ENCODE data around the gene TSKU.

The TSKU gene

DNA sequence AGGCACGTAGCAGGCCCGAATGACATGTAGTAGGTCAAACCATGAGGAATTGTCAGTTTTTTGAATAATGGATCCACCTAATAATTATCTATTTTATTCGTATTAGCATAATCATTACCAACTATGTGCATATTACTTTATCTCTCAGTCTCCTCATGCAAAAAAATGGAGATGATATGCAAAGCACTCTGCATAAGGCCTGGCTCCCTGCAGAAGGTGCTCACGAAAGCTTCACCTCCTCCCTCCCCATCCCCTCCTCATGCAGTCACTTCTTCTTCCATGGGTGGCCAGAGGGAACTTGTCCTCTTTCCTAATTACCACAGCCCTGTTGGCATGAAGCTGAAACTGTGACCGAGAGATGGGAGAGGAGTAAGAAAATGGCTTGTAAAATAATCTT is 20.8 kb upstream of the TSKU start:
- ATAC-seq (no peak), DNase-seq (no peak)
- Mint-ChIP-seq H3K4me1 (peaks cover 2% of the 10 kb centered on the region), H3K36me3 (ENCODE audit: low read depth) (no peaks in the 10 kb centered on the region), H3K27me3 (peaks cover 2% of the 10 kb centered on the region), H3K4me3 (no peak overlapping the region), H3K9me3 (no peaks in the 10 kb centered on the region), H3K27ac (no peak overlapping the region)

GRCh38 chr11:76762867-76763572 is 20.1 kb upstream of the TSKU start:
- peaks cover 2% of the 10 kb centered on the region for H3K27me3 Mint-ChIP-seq
- no peaks in the 10 kb centered on the region for H3K9me3 Mint-ChIP-seq
- peaks cover 8% of the 10 kb centered on the region for H3K4me1 Mint-ChIP-seq
- H3K36me3 Mint-ChIP-seq (ENCODE audit: low read depth) = no peaks in the 10 kb centered on the region
- H3K4me3 Mint-ChIP-seq = no peak overlapping the region
- ATAC-seq (no peak), DNase-seq (no peak)
- H3K27ac Mint-ChIP-seq = no peak overlapping the region

DNA sequence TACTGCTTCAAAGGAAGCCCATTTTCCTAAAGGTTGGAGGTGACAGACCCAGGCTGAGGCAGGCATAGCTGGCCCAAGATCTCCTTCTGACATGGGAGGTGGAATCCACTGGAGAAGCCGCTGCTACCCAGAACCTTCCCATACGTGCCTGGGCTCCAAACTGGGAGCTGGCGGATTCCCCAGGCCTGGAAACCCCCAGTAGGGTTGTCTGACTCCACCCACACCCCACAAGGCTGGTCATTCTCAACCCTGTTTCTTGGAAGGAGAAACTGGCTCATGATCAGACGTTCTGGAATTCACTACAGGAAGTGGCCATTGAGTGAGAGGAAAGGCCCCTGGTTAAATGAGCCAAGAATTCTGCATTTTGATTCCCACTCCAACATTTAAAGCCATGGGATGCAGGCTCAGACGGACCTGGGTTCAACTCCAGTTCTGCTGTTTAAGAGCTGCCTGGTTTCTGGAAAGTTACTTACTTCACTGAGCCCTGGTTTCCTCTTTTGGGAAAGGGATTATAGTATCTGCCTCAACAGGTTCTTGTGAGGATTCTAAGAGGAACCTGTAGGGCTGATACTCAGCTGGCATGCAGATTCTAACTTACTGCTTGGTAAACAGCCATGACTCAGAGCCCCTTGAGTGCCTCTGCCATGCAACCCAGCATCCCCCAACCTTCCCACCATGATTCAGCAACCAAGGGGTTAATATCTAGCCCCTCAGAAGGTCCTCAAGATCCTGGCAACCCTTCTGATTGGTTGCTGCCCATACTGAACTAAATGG is 19.4 kb upstream of the TSKU start:
- DNase-seq (no peak), ATAC-seq (no peak)
- no peak overlapping the region for H3K27ac Mint-ChIP-seq
- H3K27me3 Mint-ChIP-seq = peaks cover 2% of the 10 kb centered on the region
- H3K36me3 Mint-ChIP-seq (ENCODE audit: low read depth) = no peaks in the 10 kb centered on the region
- H3K9me3 Mint-ChIP-seq = no peaks in the 10 kb centered on the region
- H3K4me3 Mint-ChIP-seq = no peak overlapping the region
- peaks cover 15% of the 10 kb centered on the region for H3K4me1 Mint-ChIP-seq

DNA sequence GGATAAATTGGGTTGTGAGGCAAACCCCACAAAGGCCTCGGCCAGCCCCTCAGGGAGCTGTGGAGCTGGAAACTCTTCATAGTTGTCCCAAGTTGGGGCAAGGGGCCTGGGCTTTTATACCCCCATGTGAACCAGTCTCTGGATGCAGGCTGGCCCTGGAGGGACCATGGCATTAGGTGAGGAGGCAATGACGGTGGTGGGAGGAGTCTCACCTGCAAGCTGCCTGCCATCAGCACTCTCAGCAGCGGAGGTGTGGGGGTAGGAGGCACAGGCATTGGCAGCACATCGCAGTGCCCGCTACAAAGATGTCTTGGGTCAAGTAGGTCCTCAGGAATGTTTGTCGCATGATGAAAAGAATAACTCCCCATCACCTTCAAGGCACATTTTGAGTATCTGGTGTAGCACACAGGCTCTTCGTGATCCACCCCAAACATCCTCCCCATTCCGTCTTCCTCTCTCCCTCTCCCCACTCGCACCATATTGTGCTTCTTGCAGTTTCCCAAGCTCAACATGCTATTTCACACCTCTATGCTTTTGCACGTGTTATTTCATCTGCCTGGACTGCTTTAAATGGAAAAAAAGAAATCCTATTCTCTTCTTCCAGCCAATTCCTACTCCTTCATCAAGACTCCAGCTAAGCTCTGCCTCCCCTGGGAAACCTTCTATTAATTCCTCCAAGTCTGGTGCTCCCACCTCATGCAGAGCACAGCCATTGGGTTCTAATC is 18.1 kb upstream of the TSKU start:
- no peak for ATAC-seq
- H3K4me1 Mint-ChIP-seq = peaks cover 18% of the 10 kb centered on the region

DNA sequence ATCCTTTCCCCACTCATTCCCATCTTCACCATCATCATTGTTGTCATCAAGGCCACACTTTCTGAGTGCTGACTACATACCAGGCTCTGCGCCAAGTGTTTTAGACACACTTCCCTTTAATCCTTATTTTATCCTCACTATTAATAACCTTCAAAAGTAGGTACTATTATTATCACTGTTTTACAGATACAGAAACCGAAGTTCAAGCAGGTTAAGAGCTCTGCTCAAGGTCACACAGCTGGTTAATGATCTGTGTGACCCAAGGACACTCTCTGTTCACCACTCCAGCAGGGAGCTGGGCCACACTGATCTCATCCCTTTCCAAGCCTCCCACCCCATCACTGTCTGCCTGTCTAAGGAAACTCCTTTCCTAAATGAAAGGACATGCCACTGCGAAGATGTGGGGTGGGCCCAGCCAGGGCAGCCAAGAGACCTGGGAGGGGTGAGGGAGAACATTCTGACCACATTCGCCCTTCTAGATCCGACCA is 17.2 kb upstream of the TSKU start:
- Mint-ChIP-seq H3K27me3 (peaks cover 2% of the 10 kb centered on the region), H3K36me3 (ENCODE audit: low read depth) (no peaks in the 10 kb centered on the region), H3K9me3 (no peaks in the 10 kb centered on the region), H3K4me3 (no peak overlapping the region), H3K27ac (no peak overlapping the region), H3K4me1 (peaks cover 20% of the 10 kb centered on the region)
- no peak for DNase-seq
- ATAC-seq = no peak

More for the DNA sequence above, 18.1 kb upstream of the TSKU start:
- Mint-ChIP-seq H3K27ac (no peak overlapping the region), H3K4me3 (no peak overlapping the region), H3K36me3 (ENCODE audit: low read depth) (no peaks in the 10 kb centered on the region), H3K27me3 (peaks cover 2% of the 10 kb centered on the region), H3K9me3 (no peaks in the 10 kb centered on the region)
- no peak for DNase-seq

GRCh38 chr11:76766521-76766920 is 16.6 kb upstream of the TSKU start:
- Mint-ChIP-seq H3K4me1 (peaks cover 20% of the 10 kb centered on the region), H3K36me3 (ENCODE audit: low read depth) (no peaks in the 10 kb centered on the region), H3K4me3 (no peak overlapping the region), H3K27ac (no peak overlapping the region), H3K9me3 (no peaks in the 10 kb centered on the region), H3K27me3 (peaks cover 2% of the 10 kb centered on the region)
- ATAC-seq (no peak), DNase-seq (no peak)

DNA sequence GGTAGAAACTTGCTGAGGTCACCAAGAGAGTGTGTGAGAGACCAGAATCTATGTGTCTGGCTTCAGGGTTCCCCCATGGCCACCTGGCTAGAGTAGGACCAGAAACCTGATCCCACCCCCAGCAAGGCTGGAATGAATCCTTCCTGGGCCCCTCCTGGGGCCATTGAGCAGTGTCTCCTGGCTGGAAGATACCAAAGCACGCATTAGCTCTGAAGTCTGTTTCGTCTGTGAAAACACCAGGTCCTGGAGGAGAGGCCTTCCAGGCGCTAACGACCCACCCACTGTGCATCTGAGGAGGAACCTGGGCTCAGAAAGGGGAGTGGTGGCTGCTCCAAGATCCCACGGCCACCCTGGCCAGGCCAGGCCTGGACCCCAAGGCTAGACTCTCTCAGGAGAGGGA is 15.5 kb upstream of the TSKU start:
- no peaks in the 10 kb centered on the region for H3K36me3 Mint-ChIP-seq (ENCODE audit: low read depth)
- H3K27ac Mint-ChIP-seq = no peak overlapping the region
- H3K4me3 Mint-ChIP-seq = no peak overlapping the region
- H3K4me1 Mint-ChIP-seq = peaks cover 20% of the 10 kb centered on the region
- DNase-seq = no peak
- H3K27me3 Mint-ChIP-seq = peaks cover 2% of the 10 kb centered on the region
- ATAC-seq = no peak
- H3K9me3 Mint-ChIP-seq = no peaks in the 10 kb centered on the region

DNA sequence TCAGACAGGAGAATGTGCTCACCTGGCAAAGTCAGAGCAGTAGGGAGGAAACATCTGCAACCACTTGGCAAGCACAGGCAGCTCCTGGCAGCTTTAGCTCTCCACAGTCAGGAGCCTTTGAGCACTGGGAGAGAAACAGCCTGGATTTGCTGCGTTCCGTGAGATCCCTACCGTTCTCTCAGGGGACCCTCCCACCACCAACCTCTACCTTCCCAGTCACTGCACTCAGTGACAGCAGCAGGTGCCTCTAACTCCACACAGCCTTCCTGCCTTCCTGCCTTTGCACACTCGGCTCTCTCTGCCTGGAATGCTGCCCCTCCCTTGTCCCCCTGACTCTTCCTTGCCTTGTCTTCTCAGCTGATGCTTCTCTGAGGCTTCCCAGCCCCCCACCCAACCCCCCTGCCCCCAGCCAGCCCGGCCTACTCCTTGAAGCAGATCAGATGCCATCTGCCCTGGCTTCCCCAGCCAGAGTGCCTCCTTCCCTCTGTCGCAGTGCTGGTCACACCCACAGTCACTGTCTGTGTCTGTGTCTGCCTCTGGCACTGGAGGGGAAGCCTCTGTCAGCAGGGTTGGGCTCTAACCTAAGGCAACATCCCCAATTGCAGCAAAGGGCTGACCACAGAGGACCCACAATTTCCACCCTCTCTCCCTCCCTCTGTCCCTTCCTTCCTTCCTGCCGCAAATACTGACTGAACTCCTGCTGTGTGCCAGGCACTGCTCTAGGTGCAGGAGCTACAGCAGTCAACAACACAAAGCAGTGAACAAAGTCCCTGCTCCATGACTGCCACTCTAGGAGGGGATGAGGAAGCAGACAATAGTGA is 14.9 kb upstream of the TSKU start:
- peaks cover 20% of the 10 kb centered on the region for H3K4me1 Mint-ChIP-seq
- H3K36me3 Mint-ChIP-seq (ENCODE audit: low read depth) = no peaks in the 10 kb centered on the region
- peak; percentile 72 for ATAC-seq
- H3K27ac Mint-ChIP-seq = peak overlapping the region; percentile 32
- peaks cover 4% of the 10 kb centered on the region for H3K27me3 Mint-ChIP-seq
- no peaks in the 10 kb centered on the region for H3K9me3 Mint-ChIP-seq
- no peak for DNase-seq
- H3K4me3 Mint-ChIP-seq = no peak overlapping the region

DNA sequence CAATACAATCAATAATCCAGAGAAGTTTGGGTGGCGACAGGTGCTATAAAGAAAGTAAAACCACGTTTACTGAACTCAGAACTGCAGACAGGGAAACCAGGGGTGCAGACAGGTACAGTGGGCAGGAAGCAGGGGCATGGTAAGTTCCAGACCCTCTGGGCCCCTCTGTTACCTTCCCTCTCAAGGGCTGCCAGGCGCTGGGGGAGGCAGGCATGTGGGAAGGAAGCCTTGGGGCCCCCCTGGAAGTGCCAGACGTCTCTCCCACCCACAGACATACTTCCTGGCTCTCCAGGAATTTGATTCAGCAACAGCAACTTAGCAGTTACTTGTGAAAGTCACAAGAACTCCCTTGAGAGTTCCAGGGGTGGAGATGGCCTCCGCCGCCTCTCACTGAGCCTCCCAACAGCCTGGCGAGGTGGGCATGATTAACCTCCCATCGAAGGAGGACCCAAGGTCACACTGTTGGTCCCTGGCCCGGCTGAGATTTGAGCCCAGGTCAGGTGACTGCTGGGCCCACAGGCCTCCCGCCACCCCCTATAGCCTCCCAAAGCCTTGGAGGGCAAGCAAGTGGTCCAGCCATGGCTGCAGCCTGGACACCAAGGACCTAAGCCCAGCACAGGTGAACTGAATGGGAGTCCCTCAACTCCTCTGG is 14.1 kb upstream of the TSKU start:
- Mint-ChIP-seq H3K4me3 (no peak overlapping the region), H3K36me3 (ENCODE audit: low read depth) (no peaks in the 10 kb centered on the region), H3K4me1 (peaks cover 20% of the 10 kb centered on the region), H3K27me3 (peaks cover 4% of the 10 kb centered on the region), H3K9me3 (no peaks in the 10 kb centered on the region), H3K27ac (peak overlapping the region; percentile 32)
- ATAC-seq (no peak), DNase-seq (no peak)

- no peak overlapping the region for H3K27ac Mint-ChIP-seq
- DNase-seq = no peak
- no peaks in the 10 kb centered on the region for H3K9me3 Mint-ChIP-seq
- peaks cover 20% of the 10 kb centered on the region for H3K4me1 Mint-ChIP-seq
- ATAC-seq = no peak
- H3K27me3 Mint-ChIP-seq = peaks cover 4% of the 10 kb centered on the region
- H3K4me3 Mint-ChIP-seq = no peak overlapping the region
- H3K36me3 Mint-ChIP-seq (ENCODE audit: low read depth) = no peaks in the 10 kb centered on the region
These were observed 13.2 kb upstream of the TSKU start for GRCh38 chr11:76769645-76770586.

- Mint-ChIP-seq H3K4me3 (no peak overlapping the region), H3K4me1 (peaks cover 20% of the 10 kb centered on the region)
- ATAC-seq = no peak
These were observed 12.3 kb upstream of the TSKU start for GRCh38 chr11:76770642-76771445.

GRCh38 chr11:76771446-76772099 is 11.6 kb upstream of the TSKU start:
- ATAC-seq (no peak), DNase-seq (no peak)
- Mint-ChIP-seq H3K4me1 (peaks cover 20% of the 10 kb centered on the region), H3K4me3 (no peak overlapping the region), H3K36me3 (ENCODE audit: low read depth) (peaks cover 2% of the 10 kb centered on the region), H3K27me3 (peaks cover 6% of the 10 kb centered on the region), H3K27ac (no peak overlapping the region), H3K9me3 (peaks cover 8% of the 10 kb centered on the region)

More at GRCh38 chr11:76770642-76771445, 12.3 kb upstream of the TSKU start:
- Mint-ChIP-seq H3K9me3 (peaks cover 1% of the 10 kb centered on the region), H3K27me3 (peaks cover 5% of the 10 kb centered on the region), H3K36me3 (ENCODE audit: low read depth) (no peaks in the 10 kb centered on the region), H3K27ac (no peak overlapping the region)
- DNase-seq = no peak

Measured in activated naive CD8-positive, alpha-beta T cell treated with anti-CD3 and anti-CD28 coated beads, Interleukin-2, amount 50 U/mL, for 24 hours (primary cell).